IMR-90 (cell line): ENCODE results near the gene KRT8. TPM values are rescaled to one million over a fixed set of nuclear protein-coding genes. Genes with fewer than 3 reads are reported as not detected.

ENCODE experiments used
- ATAC-seq: fragments of 200-7000 bp; cut with Tn5 transposase; 2 replicates; pipeline ENCODE4 v1.9.1; 2020; ENCODE audit warnings: low read depth, mild to moderate bottlenecking, moderate library complexity
- BruUV-seq: library from RNA; stranded (reverse); fragments of 400-500 nt; replicated peaks from 2 replicates; lab custom pipeline; 2021; lab: Mats Ljungman, UMichigan
- CTCF ChIA-PET: fragments of 300-600 bp; formaldehyde crosslinking; extraction: SDS; loops from one replicate; lab custom pipeline; 2021; ENCODE audit warnings: antibody characterized with exemption; lab: Yijun Ruan, JAX
- POLR2A ChIA-PET: fragments of 300-600 bp; sonication (Branson Sonifier 250); formaldehyde crosslinking; loops from one replicate; lab custom pipeline; 2022; ENCODE audit warnings: antibody characterized with exemption; ENCODE audit not compliant: unreplicated experiment; lab: Charles Lee
- DNase-seq: peaks from one replicate; pipeline ENCODE4 v3.0.0; 2013
- H2AFZ ChIP-seq: replicated peaks from 2 replicates; pipeline ENCODE3; 2013; ENCODE audit warnings: low read length, mild to moderate bottlenecking; ENCODE audit not compliant: poor library complexity
- H2AK5ac ChIP-seq: 2 replicates; pipeline ENCODE4 v1.6.1; 2013; ENCODE audit warnings: low read depth, low read length, inconsistent platforms
- H2AK9ac ChIP-seq: replicated peaks from 2 replicates; pipeline ENCODE3; 2013; ENCODE audit warnings: mild to moderate bottlenecking, low read depth, low read length, moderate library complexity; ENCODE audit not compliant: poor library complexity
- H2BK120ac ChIP-seq: 2 replicates; pipeline ENCODE4 v1.6.1; 2013; ENCODE audit warnings: low read depth, low read length, inconsistent platforms
- H2BK15ac ChIP-seq: 3 replicates; pipeline ENCODE4 v1.6.1; 2013; ENCODE audit warnings: low read depth, low read length, inconsistent platforms
- H2BK20ac ChIP-seq: 2 replicates; pipeline ENCODE4 v1.6.1; 2013; ENCODE audit warnings: low read depth, mild to moderate bottlenecking, inconsistent platforms, low read length, moderate library complexity
- H2BK5ac ChIP-seq: 2 replicates; pipeline ENCODE4 v1.6.1; 2013; ENCODE audit warnings: mild to moderate bottlenecking, low read depth, low read length, inconsistent platforms; ENCODE audit not compliant: poor library complexity, severe bottlenecking
- H3K14ac ChIP-seq: replicated peaks from 2 replicates; pipeline ENCODE4 v1.6.1; 2013; ENCODE audit warnings: low read depth, low read length, inconsistent platforms
- H3K18ac ChIP-seq: 2 replicates; pipeline ENCODE4 v1.6.1; 2013; ENCODE audit warnings: low read depth, low read length, control low read depth
- H3K23ac ChIP-seq: 2 replicates; pipeline ENCODE4 v1.6.1; 2013; ENCODE audit warnings: low read depth, low read length, inconsistent platforms
- H3K27ac ChIP-seq: 2 replicates; pipeline ENCODE4 v1.5.1; 2013; ENCODE audit warnings: mild to moderate bottlenecking, control low read depth, low read length; ENCODE audit not compliant: insufficient read depth
- H3K27me3 ChIP-seq: 2 replicates; pipeline ENCODE4 v1.6.1; 2013; ENCODE audit warnings: low read length; ENCODE audit not compliant: control insufficient read depth, insufficient read depth
- H3K36me3 ChIP-seq: 2 replicates; pipeline ENCODE4 v1.6.1; 2013; ENCODE audit warnings: low read length, mixed read lengths; ENCODE audit not compliant: control insufficient read depth, insufficient read depth
- H3K4ac ChIP-seq: 2 replicates; pipeline ENCODE4 v1.6.1; 2013; ENCODE audit warnings: low read depth, low read length, inconsistent platforms
- H3K4me1 ChIP-seq: 2 replicates; pipeline ENCODE4 v1.6.1; 2013; ENCODE audit warnings: low read length, mixed read lengths; ENCODE audit not compliant: control insufficient read depth, insufficient read depth
- H3K4me2 ChIP-seq: 2 replicates; pipeline ENCODE4 v1.6.1; 2013; ENCODE audit warnings: low read depth, mild to moderate bottlenecking, control low read depth, low read length, moderate library complexity
- H3K4me3 ChIP-seq: 2 replicates; pipeline ENCODE4 v1.5.1; 2013; ENCODE audit warnings: low read depth, mild to moderate bottlenecking, control low read depth, low read length, moderate library complexity; ENCODE audit not compliant: insufficient read depth
- H3K56ac ChIP-seq: 2 replicates; pipeline ENCODE4 v1.6.1; 2013; ENCODE audit warnings: low read length, inconsistent platforms; ENCODE audit not compliant: insufficient read depth; ENCODE audit errors: extremely low read depth
- H3K79me1 ChIP-seq, 2 experiments: 2 replicates each; pipeline ENCODE4 v1.6.1; 2013; ENCODE audit warnings: low read length in 2 of 2, inconsistent platforms in 1 of 2, low read depth in 1 of 2
- H3K9ac ChIP-seq: 2 replicates; pipeline ENCODE4 v1.6.1; 2013; ENCODE audit warnings: low read depth, low read length, control low read depth
- H3K9me1 ChIP-seq: 2 replicates; pipeline ENCODE4 v1.6.1; 2013; ENCODE audit warnings: low read length, inconsistent platforms; ENCODE audit not compliant: insufficient read depth
- H3K9me3 ChIP-seq: 2 replicates; pipeline ENCODE4 v1.6.1; 2013; ENCODE audit warnings: low read length; ENCODE audit not compliant: control insufficient read depth, insufficient read depth
- H4K20me1 ChIP-seq: 2 replicates; pipeline ENCODE4 v1.6.1; 2013; ENCODE audit warnings: low read length, inconsistent platforms; ENCODE audit not compliant: insufficient read depth
- H4K5ac ChIP-seq: 2 replicates; pipeline ENCODE4 v1.6.1; 2013; ENCODE audit warnings: mild to moderate bottlenecking, low read depth, low read length, control low read depth
- H4K8ac ChIP-seq, 2 experiments: 2 replicates each; pipeline ENCODE4 v1.6.1; 2013; ENCODE audit warnings: low read depth in 2 of 2, low read length in 2 of 2, control low read depth in 1 of 2, inconsistent platforms in 1 of 2
- H4K91ac ChIP-seq: 2 replicates; pipeline ENCODE4 v1.6.1; 2013; ENCODE audit warnings: low read depth, low read length, inconsistent platforms; ENCODE audit not compliant: insufficient read depth
- BHLHE40 ChIP-seq: fragments of 150-350 bp; IDR thresholded peaks from 2 replicates; pipeline ENCODE4 v1.6.1; 2016; ENCODE audit warnings: mild to moderate bottlenecking, low read depth, low read length
- CEBPB ChIP-seq: IDR thresholded peaks from 2 replicates; pipeline ENCODE4 v1.6.1; 2012; ENCODE audit warnings: low read depth, low read length, improper control_type of control experiment
- FOS ChIP-seq: fragments of 150-350 bp; IDR thresholded peaks from 2 replicates; pipeline ENCODE4 v1.6.1; 2016; ENCODE audit warnings: low read depth, low read length
- MAZ ChIP-seq: IDR thresholded peaks from 2 replicates; pipeline ENCODE4 v1.6.1; 2012; ENCODE audit warnings: low read depth, mild to moderate bottlenecking, low read length, improper control_type of control experiment, moderate library complexity, borderline replicate concordance
- NFE2L2 ChIP-seq: fragments of 150-350 bp; IDR thresholded peaks from 2 replicates; pipeline ENCODE4 v1.6.1; 2016; ENCODE audit warnings: low read depth, mild to moderate bottlenecking, low read length
- RAD21 ChIP-seq: IDR thresholded peaks from 2 replicates; pipeline ENCODE4 v1.6.1; 2012; ENCODE audit warnings: low read length, improper control_type of control experiment
- SMC3 ChIP-seq: fragments of 150-350 bp; IDR thresholded peaks from 2 replicates; pipeline ENCODE4 v1.6.1; 2016; ENCODE audit warnings: low read depth, mild to moderate bottlenecking, antibody characterized with exemption, low read length, moderate library complexity
- WGBS, 2 experiments: methylation state at CpG; one replicate each; pipeline versions ENCODE4 v1.1.5 to v1.1.7; 2013; ENCODE audit warnings: missing lambda C conversion rate in 2 of 2; ENCODE audit not compliant: insufficient read length in 1 of 2; ENCODE audit errors: extremely low coverage in 2 of 2; 5-methylcytosine and 5-hydroxymethylcytosine counted together
- dilution Hi-C: fragments of 300-500 bp; cut with HindIII; formaldehyde crosslinking; loops from one replicate; pipeline ENCODE4 v1.14.3; 2018; ENCODE audit warnings: low sequenced_read_pairs; ENCODE audit not compliant: unreplicated experiment
- in situ Hi-C: fragments of 300-500 bp; cut with MboI; formaldehyde crosslinking; loops from 3 replicates; pipeline ENCODE4 v1.14.3; 2019; ENCODE audit warnings: low sequenced_read_pairs, inconsistent platforms, mixed read lengths
- intact Hi-C: fragments of 100-400 bp; cut with micrococcal nuclease; formaldehyde crosslinking; loops from 2 replicates; pipeline ENCODE4 v1.10.0; 2022
- polyA plus RNA-seq, 3 experiments: library from polyadenylated mRNA; depleted of rRNA; stranded (reverse); fragments of >200 nt; gene quantifications; 2 replicates each; pipeline ENCODE4 v1.2.3, GENCODE V29; 2012; ENCODE audit warnings: low replicate concordance in 1 of 3
- total RNA-seq: library from RNA; depleted of rRNA; stranded (reverse); fragments of >200 nt; gene quantifications from 2 replicates; pipeline ENCODE4 v1.2.3, GENCODE V29; 2012
- TF ChIP-seq, protein P1 (sequence below): conservative IDR thresholded peaks from 2 replicates; pipeline ENCODE4 v1.5.1; 2012; ENCODE audit warnings: mild to moderate bottlenecking, low read depth, low read length, improper control_type of control experiment

The KRT8 gene
- total and polyA plus RNA-seq, 2 of the 4 experiments (the other 2 are of a cell fraction) = 10.9 to 39.3 TPM

DNA sequence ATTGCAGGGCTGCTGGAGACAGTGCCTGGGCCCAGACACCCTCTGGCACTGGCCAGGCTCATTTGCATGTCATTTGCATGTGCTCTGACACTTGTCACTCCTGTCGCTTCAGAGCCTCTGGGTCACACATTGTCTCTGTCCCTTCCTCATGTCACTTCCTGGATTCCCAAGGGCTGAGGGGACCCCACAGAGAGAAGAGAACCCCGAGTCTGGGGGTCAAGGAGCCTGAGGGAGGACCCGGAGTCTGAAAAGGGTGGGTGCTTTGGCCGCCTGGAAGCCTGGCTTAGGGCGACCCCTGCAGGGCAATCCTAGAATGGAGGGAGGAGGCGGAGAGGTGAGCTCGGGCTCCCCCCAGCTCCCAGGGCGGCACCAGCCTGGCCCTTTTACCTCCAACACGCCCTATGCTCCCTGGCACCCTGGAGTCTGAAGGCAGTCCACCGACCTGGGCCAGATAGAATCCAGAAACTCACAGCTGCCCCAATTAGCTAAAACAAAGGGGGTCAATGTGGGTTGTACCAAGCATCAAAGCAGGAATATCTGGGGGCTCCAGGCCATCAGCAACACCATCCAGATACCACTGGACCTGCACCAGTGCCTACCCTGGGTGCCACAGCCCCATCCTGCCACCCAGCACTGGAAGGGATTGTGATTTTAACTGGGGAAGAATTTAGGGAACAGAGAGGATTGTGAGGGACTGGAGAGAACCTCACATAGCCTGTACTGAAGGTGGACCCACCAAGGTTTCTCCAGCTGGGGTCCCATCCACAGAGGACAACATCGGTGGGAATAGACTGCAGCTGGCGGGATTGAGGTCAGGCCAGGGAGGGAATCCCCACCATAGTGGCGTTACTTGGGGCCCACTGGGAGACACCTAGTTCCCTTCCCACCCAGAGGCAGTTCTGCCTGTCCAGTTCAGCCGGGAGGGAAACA is 34.2 kb downstream of the KRT8 start:
- ChIA-PET POLR2A (no interaction called here), CTCF (interaction anchor here (0.6 to 1.7 kb wide), 15 partner anchors 9 to 498 kb away, joined by 3 to 10 read pairs (median 3); no protein-coding TSS in a partner anchor)
- peak overlapping the region; percentile 46; the same call in 1 of the 2 replicates for H3K23ac ChIP-seq
- DNase-seq = peak; percentile 25
- 0 out of 2 replicates have a peak overlapping the region, but pooled peaks have one; percentile 18 for H3K4me2 ChIP-seq
- no peaks in the 10 kb centered on the region for H3K9me3 ChIP-seq
- H3K9ac ChIP-seq = peak overlapping the region; percentile 18; the same call in 1 of the 2 replicates
- peak overlapping the region; percentile 71; the same call in 1 of the 3 replicates for H2BK15ac ChIP-seq
- peak overlapping the region; percentile 68 for H2BK20ac ChIP-seq
- 24% methylated on average over 2 of the region's 14 CpGs; no CpG with 5 or more reads in 1 of the 2 experiments for WGBS, 2 experiments
- in situ Hi-C loops = no loop called here
- intact Hi-C loops = loop anchor here (1.0 to 10.0 kb wide), 4 partner anchors 287 to 656 kb away; no protein-coding TSS in a partner anchor
- H3K4me3 ChIP-seq = no peak overlapping the region
- peak overlapping the region; percentile 37 for H2BK5ac ChIP-seq
- no peaks in the 10 kb centered on the region for H3K79me1 ChIP-seq
- no peaks in the 10 kb centered on the region for H4K20me1 ChIP-seq
- peak overlapping the region; percentile 80 for H2AK9ac ChIP-seq
- H4K8ac ChIP-seq = peak overlapping the region in 1 of 2 experiments; percentile 59; a peak in 2 of 4 replicates
- peak overlapping the region; percentile 19; the same call in 1 of the 2 replicates for H3K27ac ChIP-seq
- peaks cover 26% of the 10 kb centered on the region for H3K4me1 ChIP-seq
- H2BK120ac ChIP-seq = peak overlapping the region; percentile 96
- no peaks in the 10 kb centered on the region for H3K27me3 ChIP-seq
- H2AFZ ChIP-seq = peak overlapping the region; percentile 88
- peak overlapping the region; percentile 91 for H4K91ac ChIP-seq
- H3K36me3 ChIP-seq = no peaks in the 10 kb centered on the region
- no peak overlapping the region for H4K5ac ChIP-seq
- peak overlapping the region; percentile 20 for H3K14ac ChIP-seq
- no peak overlapping the region for H3K18ac ChIP-seq
- peak overlapping the region; percentile 60; the same call in 1 of the 2 replicates for H2AK5ac ChIP-seq
- no TSS peak for BruUV-seq
- TF ChIP-seq FOS (no peak), NFE2L2 (no peak), BHLHE40 (no peak), CEBPB (no peak), MAZ (peak; percentile 41; the same call in 1 of the 2 replicates), RAD21 (peak; percentile 91), SMC3 (peak; percentile 74)
- TF ChIP-seq, protein P1, sequence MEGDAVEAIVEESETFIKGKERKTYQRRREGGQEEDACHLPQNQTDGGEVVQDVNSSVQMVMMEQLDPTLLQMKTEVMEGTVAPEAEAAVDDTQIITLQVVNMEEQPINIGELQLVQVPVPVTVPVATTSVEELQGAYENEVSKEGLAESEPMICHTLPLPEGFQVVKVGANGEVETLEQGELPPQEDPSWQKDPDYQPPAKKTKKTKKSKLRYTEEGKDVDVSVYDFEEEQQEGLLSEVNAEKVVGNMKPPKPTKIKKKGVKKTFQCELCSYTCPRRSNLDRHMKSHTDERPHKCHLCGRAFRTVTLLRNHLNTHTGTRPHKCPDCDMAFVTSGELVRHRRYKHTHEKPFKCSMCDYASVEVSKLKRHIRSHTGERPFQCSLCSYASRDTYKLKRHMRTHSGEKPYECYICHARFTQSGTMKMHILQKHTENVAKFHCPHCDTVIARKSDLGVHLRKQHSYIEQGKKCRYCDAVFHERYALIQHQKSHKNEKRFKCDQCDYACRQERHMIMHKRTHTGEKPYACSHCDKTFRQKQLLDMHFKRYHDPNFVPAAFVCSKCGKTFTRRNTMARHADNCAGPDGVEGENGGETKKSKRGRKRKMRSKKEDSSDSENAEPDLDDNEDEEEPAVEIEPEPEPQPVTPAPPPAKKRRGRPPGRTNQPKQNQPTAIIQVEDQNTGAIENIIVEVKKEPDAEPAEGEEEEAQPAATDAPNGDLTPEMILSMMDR = peak; percentile 80
- dilution Hi-C loops = no loop called here
- peak; percentile 32 for ATAC-seq
- H3K4ac ChIP-seq = peak overlapping the region; percentile 92
- peak overlapping the region; percentile 33; the same call in 1 of the 2 replicates for H3K56ac ChIP-seq
- peaks cover 18% of the 10 kb centered on the region for H3K9me1 ChIP-seq
